ENCODE data around the gene CD4.

- TF ChIP-seq CTCF (IDR thresholded peaks at IDR 0.05 in 4 of 5, conservative IDR thresholded peaks at IDR 0.05 in 1 of 5) (no peak), POLR2A (IDR thresholded peaks at IDR 0.05) (no peak)
Measured at GRCh38 chr12:6860942-6861341, 71.6 kb downstream of the CD4 start.
